HG03108 (cell line): Measurements from ENCODE around the gene LRRC8C.

ENCODE experiments used
- ATAC-seq: cut with Tn5 transposase; IDR thresholded peaks from one replicate; pipeline ENCODE4 v1.9.1; 2021; ENCODE audit warnings: moderate library complexity; ENCODE audit not compliant: unreplicated experiment

LRRC8C gene

DNA sequence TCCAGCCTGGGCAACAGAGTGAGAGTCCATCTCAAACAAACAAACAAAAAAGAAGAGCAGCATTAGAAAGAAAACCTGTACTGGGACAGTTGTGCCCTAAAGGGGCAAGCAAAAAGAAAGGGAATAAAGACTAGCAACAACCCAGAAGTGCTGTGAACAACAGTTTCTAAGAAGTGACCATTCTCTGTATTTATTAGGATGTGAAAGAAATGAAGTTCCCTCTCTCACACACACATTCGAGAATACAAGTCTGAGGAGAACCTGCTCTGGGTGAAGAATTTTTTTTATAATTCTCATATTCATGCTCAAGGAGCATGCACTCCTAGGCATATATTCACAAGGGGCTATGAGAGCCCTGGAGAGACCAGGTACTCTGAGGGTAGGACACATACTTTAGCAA lies 128.4 kb downstream of the LRRC8C start:
- ATAC-seq: no peak

DNA sequence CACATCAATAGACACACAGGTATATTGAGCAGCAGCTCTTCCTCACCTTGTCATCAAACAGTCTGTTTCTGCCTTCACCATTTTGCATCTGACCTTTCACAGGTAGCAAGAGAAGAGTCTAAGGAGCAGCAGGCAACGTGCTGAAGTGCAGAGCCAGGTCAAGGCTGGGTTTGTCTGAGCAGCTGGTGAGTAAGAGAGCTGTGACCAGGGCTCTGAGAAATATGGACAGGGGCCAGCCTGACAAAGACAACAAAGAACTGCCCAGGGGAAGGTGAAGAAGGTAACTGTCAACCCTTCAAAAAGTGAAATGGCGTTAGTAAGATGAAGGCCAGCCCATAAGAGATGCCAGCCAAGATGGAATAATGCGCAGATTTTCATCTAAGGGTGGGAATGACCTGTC lies 129.0 kb downstream of the LRRC8C start:
- no peak for ATAC-seq

DNA sequence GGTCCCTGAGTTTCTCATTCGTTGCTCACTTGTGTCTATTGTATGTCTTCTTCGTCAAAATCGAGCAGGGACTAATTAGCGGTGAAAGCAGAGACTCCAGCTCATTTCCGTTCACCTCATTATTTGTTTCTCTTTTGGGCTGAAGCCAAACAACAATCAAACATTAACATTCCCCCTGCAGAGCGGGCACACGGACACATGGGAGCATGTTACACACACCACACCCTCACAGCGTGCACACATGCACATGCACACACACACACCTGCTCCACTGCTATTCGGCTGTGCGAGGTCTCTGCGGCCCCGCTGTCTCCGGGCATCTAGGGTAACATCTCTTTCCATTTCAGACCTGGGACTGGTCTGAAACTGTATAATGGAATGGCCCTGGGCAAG lies 129.5 kb downstream of the LRRC8C start:
- ATAC-seq: no peak

DNA sequence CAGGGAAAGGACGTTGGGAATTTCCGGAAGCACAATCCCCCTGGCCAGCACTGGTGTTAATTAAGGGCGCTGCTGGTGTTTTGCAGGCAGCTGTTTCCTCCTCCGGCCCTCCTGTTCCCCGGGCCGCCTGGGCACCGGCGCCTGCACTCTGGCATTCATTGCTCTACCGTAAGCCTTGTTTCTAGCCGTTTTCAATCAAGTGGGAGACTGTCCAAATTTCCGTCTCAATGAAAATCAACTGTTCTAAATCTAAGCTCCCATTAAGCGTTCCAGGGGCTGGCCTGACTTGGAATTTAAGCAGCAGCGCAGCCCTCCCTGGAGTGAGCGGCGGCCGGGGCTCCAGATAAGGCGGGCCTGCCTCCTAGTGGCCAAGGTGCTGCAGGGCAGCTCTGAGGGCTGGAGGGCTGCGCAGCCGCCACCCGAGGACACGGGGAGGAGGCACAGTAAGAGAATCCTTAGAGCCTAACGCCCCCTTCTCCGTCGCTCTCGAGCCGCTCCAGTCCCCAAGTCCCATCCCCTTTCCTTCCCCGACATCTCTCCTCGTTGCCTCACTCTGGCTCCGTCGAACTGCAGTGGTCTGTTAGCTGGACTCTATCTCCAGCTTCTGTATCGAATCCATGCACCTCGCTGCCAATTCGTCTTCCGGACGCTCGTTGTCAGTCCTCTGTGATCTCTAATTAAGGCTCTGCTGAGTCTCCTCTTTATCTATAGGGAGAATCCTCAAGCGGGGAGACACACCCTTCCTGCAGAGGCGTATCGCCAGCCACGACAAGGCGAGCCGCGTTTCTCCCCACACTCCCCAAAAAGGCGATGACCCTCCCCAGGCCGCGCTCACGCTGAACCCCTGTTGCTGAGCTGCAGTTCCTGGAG lies 130.1 kb downstream of the LRRC8C start:
- ATAC-seq: peak; percentile 97

DNA sequence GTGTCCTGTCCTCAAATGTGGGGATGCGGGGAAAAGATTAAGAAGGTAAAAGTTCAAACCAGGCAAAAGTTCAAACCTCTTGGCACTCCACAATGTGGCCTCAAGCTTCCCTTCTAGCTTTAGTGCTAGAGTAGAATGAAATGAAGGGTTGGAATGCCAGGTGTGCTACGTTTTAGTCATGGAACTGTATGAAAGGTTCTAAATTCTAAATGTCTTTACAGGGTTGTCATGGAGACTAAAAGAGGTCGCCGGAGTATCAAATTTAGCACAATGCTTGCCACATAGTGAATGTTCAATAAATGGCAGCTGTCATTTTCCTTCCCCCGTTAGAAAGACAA lies 130.7 kb downstream of the LRRC8C start:
- no peak for ATAC-seq

DNA sequence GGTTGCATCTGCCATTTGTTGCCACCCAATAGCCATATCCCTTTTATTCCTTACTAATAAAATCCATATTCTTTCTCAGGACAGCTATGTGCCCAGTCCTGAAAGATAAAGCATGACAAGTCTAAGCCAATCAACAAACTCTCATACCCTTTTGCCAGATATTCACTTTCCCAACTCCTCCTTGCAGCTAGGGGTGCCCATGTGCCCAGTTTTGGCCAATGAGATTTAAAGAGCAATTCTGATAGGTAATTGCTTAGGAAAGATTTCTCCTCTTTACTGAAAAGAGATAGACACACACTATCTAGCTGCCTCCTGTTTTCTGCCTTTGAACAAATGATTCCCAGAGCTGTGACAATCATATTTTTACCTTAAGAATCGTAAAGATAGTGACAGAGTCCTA lies 132.9 kb downstream of the LRRC8C start:
- ATAC-seq: no peak

DNA sequence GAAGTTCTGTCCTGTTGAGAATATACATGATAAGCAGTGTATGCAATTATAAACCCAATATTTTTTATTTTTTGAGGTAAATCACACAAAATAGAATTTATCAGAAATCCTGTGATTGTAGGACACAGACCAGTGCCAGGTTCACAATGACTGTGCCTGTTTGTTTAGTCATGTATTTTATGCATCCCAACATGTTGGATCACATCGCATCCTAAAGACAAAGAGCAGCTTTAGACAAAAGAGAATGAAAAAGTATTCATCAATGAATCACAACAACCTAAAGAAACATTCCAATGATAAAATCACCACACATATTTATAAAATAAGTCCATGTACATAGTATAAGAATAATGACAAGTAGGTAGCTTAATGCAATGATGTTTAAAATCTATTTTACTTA lies 134.7 kb downstream of the LRRC8C start:
- no peak for ATAC-seq
